NT2/D1 (cell line): ENCODE measurements around the gene GPATCH3.

Experiments used
- DNase-seq: peaks from one replicate; pipeline ENCODE4 v3.0.0-alpha.2; 2011; ENCODE audit warnings: low read depth, low spot score
- H3K27me3 ChIP-seq: 2 replicates; pipeline ENCODE4 v1.6.0; 2011; ENCODE audit warnings: mild to moderate bottlenecking; ENCODE audit not compliant: insufficient read length, insufficient read depth
- H3K36me3 ChIP-seq: 2 replicates; pipeline ENCODE4 v1.6.1; 2011; ENCODE audit warnings: mild to moderate bottlenecking, low read length, mixed read lengths; ENCODE audit not compliant: insufficient read depth, insufficient read length
- H3K4me1 ChIP-seq: 2 replicates; pipeline ENCODE4 v1.5.1; 2011; ENCODE audit not compliant: insufficient read depth, insufficient read length
- H3K4me3 ChIP-seq: 2 replicates; pipeline ENCODE4 v1.5.1; 2011; ENCODE audit warnings: low read depth; ENCODE audit not compliant: insufficient read length
- H3K9ac ChIP-seq: 2 replicates; pipeline ENCODE4 v1.6.0; 2011; ENCODE audit warnings: low read depth; ENCODE audit not compliant: insufficient read length
- H3K9me3 ChIP-seq: 2 replicates; pipeline ENCODE4 v1.5.1; 2011; ENCODE audit warnings: mild to moderate bottlenecking, low read length; ENCODE audit not compliant: insufficient read depth
- SUZ12 ChIP-seq: IDR thresholded peaks from 2 replicates; pipeline ENCODE4 v1.6.1; 2011; ENCODE audit not compliant: insufficient read length, insufficient read depth; ENCODE audit errors: extremely low read depth
- YY1 ChIP-seq: IDR thresholded peaks from 2 replicates; pipeline ENCODE4 v1.6.1; 2011; ENCODE audit not compliant: insufficient read length, insufficient read depth
- ZNF274 ChIP-seq: IDR thresholded peaks from 2 replicates; pipeline ENCODE4 v1.6.1; 2011; ENCODE audit warnings: mild to moderate bottlenecking, low read depth, low read length

The GPATCH3 gene

DNA sequence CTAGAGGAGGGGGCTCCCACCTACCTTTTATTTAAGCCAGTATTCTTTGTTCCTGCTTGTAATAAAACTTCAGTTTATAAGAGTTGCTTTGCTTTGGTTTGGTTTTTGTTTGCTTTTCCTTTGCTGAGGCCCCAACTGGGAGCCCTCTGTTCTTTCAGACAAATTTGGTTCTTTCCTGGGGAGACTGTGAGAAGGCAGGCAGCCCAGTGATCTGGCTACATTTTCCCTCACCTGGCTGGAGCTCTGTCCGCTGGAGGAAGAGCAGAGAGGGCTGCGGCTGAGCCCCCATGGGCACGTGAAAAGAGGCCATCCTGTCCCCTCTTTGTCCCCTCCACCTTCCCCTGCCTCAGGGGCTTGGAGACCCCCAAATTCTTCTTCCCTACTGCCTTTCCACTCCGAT is 44.6 kb downstream of the GPATCH3 start:
- Histone ChIP-seq H3K27me3 (no peaks in the 10 kb centered on the region), H3K9me3 (no peaks in the 10 kb centered on the region), H3K36me3 (peaks cover 48% of the 10 kb centered on the region), H3K4me1 (peaks cover 25% of the 10 kb centered on the region), H3K4me3 (no peak overlapping the region), H3K9ac (no peak overlapping the region)
- DNase-seq: no peak
- TF ChIP-seq SUZ12: no peak
- no peak for TF ChIP-seq YY1
- no peak for TF ChIP-seq ZNF274

DNA sequence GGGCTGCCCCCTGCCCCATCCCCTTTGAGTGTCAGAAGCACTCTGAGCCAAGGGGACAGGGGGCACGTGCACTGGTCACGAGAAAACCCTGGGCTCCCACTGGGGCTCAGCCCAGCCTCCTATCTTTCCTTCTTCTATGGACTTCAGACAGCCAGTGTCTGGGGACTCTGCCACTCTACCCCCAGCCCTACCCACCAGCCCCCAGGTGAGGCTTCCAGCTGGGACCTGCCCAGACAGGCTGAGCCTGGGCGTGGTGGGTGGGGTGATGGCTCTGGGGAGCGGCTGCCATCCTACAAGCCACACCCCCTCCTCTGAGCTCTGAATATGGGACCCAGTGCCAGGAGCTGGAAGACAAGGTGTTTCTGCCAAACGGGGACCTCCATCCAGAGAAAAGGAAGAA is 45.4 kb downstream of the GPATCH3 start:
- no peak for DNase-seq
- peaks cover 25% of the 10 kb centered on the region for H3K4me1 ChIP-seq
- no peaks in the 10 kb centered on the region for H3K9me3 ChIP-seq
- no peaks in the 10 kb centered on the region for H3K27me3 ChIP-seq
- H3K4me3 ChIP-seq: no peak overlapping the region
- peaks cover 56% of the 10 kb centered on the region for H3K36me3 ChIP-seq
- no peak for TF ChIP-seq SUZ12
- no peak for TF ChIP-seq YY1
- TF ChIP-seq ZNF274: no peak
- H3K9ac ChIP-seq: no peak overlapping the region

DNA sequence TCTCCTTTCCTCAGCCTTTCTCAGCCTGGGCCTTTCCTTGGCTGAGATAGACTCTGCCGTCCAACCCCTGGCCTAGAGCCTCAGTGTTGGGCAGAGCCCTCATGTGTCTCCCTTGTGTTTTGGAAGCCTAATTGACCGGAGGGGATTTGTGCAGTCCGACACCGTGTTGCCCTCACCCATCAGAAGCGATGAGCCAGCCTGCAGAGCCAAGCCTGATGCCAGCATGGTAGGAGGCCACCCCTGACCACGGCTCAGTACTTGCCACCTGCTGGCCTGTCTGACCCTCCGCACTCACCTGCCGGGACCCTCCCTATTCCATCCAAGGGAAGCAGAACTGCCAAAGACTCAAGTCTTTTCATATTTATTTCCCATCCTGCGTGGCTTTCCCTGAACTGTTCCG is 46.7 kb downstream of the GPATCH3 start:
- no peak for DNase-seq
- Histone ChIP-seq H3K9ac (no peak overlapping the region), H3K4me3 (no peak overlapping the region), H3K4me1 (peaks cover 19% of the 10 kb centered on the region), H3K27me3 (no peaks in the 10 kb centered on the region), H3K36me3 (peaks cover 69% of the 10 kb centered on the region), H3K9me3 (no peaks in the 10 kb centered on the region)
- TF ChIP-seq SUZ12: no peak

DNA sequence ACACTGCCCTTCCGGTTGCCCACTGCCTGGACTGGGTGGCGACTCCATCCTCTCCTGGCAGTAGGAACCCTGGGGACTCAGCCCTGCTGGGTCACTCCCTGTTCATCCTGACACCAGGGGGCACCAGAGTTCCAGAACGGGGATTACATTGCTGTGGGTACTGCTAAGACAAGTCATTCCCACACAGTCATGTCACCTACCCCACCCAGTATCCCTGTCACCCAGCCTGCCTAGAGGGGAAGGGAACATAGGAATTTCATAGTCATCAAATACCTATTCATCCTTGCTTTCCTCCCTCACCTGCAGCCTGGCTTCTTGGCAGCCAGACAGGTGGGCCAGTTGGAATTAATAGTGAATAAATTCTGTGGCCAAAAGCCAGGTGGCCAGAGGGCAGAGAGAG is 47.1 kb downstream of the GPATCH3 start:
- Histone ChIP-seq H3K4me3 (no peak overlapping the region), H3K27me3 (no peaks in the 10 kb centered on the region), H3K36me3 (peaks cover 73% of the 10 kb centered on the region), H3K9me3 (no peaks in the 10 kb centered on the region), H3K4me1 (peaks cover 19% of the 10 kb centered on the region), H3K9ac (no peak overlapping the region)
- TF ChIP-seq SUZ12 (no peak), YY1 (no peak), ZNF274 (no peak)
- peak; percentile 58 for DNase-seq

DNA sequence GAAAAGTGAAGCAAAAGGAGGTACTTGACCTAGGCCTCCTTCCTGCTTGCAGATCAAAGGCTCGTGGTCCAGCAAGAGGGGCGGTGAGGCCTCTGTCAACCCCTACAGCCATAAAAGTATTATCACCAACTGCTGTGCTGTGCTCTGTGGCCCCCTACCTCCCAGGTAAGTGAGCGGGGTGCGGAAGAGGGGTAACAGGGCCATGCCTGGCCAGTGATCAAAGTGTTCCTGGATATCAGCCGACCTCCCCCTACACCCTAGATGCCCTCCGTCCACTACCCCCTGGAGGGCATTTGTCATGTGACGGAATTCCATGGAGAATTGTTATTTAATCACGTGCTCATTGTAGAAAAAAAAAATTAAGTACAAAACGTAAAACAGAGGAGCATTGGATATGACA is 47.6 kb downstream of the GPATCH3 start:
- Histone ChIP-seq H3K36me3 (peaks cover 76% of the 10 kb centered on the region), H3K9ac (no peak overlapping the region), H3K4me1 (peaks cover 19% of the 10 kb centered on the region), H3K27me3 (no peaks in the 10 kb centered on the region), H3K9me3 (no peaks in the 10 kb centered on the region), H3K4me3 (no peak overlapping the region)
- TF ChIP-seq ZNF274 (no peak), YY1 (no peak), SUZ12 (no peak)
- DNase-seq: no peak

DNA sequence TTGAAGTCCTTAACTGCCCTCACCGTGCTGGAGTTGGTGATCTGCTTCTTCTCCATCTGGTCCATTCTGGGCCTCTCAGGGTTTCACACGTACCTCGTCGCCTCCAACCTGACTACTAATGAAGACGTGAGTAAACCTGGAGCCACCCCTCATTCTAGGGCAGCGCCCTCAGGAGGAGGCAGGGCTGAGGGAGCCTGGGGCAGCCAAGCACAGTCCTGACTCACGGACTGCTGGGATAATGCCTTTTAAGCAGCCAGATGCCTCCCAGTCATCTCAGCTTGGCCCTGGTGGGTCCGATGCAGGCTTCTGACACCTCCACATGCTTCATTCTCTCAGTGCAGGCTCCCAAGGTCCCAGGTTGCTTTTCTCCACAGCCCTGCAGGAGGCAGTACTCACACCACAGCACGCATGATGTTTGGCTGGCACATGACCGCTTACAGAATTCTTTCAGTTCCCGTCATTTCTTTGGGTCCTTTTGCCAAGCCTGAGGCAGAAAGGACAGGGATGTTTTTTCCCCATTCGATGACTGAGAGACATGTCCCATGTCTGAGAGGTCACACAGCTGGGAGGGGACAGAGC is 49.1 kb downstream of the GPATCH3 start:
- Histone ChIP-seq H3K36me3 (peaks cover 88% of the 10 kb centered on the region), H3K9ac (no peak overlapping the region), H3K27me3 (no peaks in the 10 kb centered on the region), H3K9me3 (no peaks in the 10 kb centered on the region), H3K4me3 (no peak overlapping the region), H3K4me1 (peaks cover 5% of the 10 kb centered on the region)
- TF ChIP-seq ZNF274: no peak
- TF ChIP-seq SUZ12: no peak
- no peak for TF ChIP-seq YY1
- DNase-seq: no peak

DNA sequence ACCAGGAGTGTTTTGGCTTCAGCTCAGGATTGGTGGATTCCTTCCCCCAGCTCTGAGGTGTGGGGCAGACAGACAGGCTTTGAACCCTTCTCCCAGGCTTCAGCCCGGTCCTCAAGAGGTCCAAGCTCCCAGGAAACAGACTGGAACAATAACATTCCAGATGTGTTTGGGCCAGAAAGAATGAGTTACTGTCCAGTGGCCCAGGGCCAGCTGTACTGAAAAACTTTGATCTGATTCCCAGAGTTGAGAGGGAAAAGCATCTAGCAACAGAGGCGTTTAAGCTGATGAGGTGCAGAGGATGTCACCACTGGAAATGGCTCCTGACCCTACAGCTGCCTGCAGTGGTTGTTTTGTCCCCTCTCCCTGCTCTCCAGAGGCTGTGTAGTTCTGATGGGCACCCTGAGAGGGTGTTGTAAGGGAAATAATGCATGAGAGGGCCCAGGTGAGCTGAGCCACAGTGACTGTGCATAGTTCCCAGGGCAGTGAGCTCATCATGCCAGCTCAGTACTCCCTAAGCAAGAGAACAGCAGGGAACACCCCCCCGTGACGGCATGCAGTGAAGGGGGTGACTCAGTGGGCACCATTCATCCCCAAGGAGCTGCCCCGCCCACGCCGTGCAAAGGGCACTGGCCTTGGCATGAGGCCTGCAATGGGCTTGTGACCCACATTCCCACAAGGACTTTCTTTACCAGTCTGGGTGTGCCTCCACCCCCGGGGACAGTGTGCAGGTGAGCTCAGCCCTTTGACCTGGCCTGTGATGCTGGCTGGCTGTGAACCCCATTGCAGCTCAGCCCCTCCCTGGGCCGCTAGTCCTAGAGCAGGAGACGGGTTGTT is 51.1 kb downstream of the GPATCH3 start:
- no peak for TF ChIP-seq ZNF274
- TF ChIP-seq YY1: no peak
- no peak for TF ChIP-seq SUZ12
- no peak for DNase-seq
- Histone ChIP-seq H3K9me3 (no peaks in the 10 kb centered on the region), H3K36me3 (peaks cover 80% of the 10 kb centered on the region), H3K4me3 (no peak overlapping the region), H3K4me1 (peaks cover 3% of the 10 kb centered on the region), H3K27me3 (no peaks in the 10 kb centered on the region), H3K9ac (no peak overlapping the region)
